OCI-M1 (cell line): Measurements from ENCODE around the gene ENPP6.
"Not testable (repeated sequence)": the region's sequence is repeated elsewhere in the genome, so short reads cannot be mapped to it uniquely, and the experiment has no call there.

Experiments
- DNase-seq: peaks from one replicate; lab custom pipeline; 2025; lab: John Stamatoyannopoulos, UW

The ENPP6 gene

GRCh38 chr4:184148738-184149637 is 68.7 kb downstream of the ENPP6 start:
- no peak for DNase-seq

GRCh38 chr4:184147858-184148737 is 69.6 kb downstream of the ENPP6 start:
- DNase-seq = peak; percentile 37

GRCh38 chr4:184146951-184147350 is 70.7 kb downstream of the ENPP6 start:
- no peak for DNase-seq

- no peak for DNase-seq
Observed at GRCh38 chr4:184145596-184145995, 72.1 kb downstream of the ENPP6 start.

GRCh38 chr4:184143770-184144564 is 73.7 kb downstream of the ENPP6 start:
- no peak for DNase-seq

- DNase-seq = no peak
Observed at GRCh38 chr4:184142121-184143000, 75.3 kb downstream of the ENPP6 start.

- DNase-seq = not testable (repeated sequence)
Observed at GRCh38 chr4:184140901-184141300, 76.8 kb downstream of the ENPP6 start.

GRCh38 chr4:184136525-184136924 is 81.1 kb downstream of the ENPP6 start:
- peak; percentile 7 for DNase-seq

GRCh38 chr4:184126800-184127199 is 90.9 kb downstream of the ENPP6 start:
- no peak for DNase-seq

GRCh38 chr4:184122631-184123408 is 94.9 kb downstream of the ENPP6 start:
- DNase-seq = no peak

- DNase-seq = no peak
Observed at GRCh38 chr4:184120549-184121127, 97.0 kb downstream of the ENPP6 start.

GRCh38 chr4:184117662-184118199 is 99.9 kb downstream of the ENPP6 start:
- DNase-seq = no peak

GRCh38 chr4:184115399-184115798 is 102.3 kb downstream of the ENPP6 start:
- DNase-seq = no peak

GRCh38 chr4:184114431-184114830 is 103.2 kb downstream of the ENPP6 start:
- peak; percentile 5 for DNase-seq

- no peak for DNase-seq
Observed at GRCh38 chr4:184112006-184112550, 105.6 kb downstream of the ENPP6 start.

- DNase-seq = no peak
Observed at GRCh38 chr4:184111233-184111832, 106.3 kb downstream of the ENPP6 start.

- no peak for DNase-seq
Observed at GRCh38 chr4:184110452-184111224, 107.0 kb downstream of the ENPP6 start.

- no peak for DNase-seq
Observed at GRCh38 chr4:184108006-184108501, 109.6 kb downstream of the ENPP6 start.
